K562 (cell line): ENCODE measurements around the gene TGFA. TPM values are rescaled to one million over a fixed set of nuclear protein-coding genes. Genes with fewer than 3 reads are reported as not detected.
"Not testable (repeated sequence)": the region's sequence is repeated elsewhere in the genome, so short reads cannot be mapped to it uniquely, and the experiment has no call there.

Experiments used
- ATAC-seq: fragments of 200-7000 bp; cut with Tn5 transposase; 3 replicates; pipeline ENCODE4 v1.9.1; 2020; ENCODE audit warnings: moderate library complexity
- BruUV-seq: library from RNA; stranded (reverse); fragments of 400-500 nt; replicated peaks from 2 replicates; lab custom pipeline; 2021; lab: Mats Ljungman, UMichigan
- CTCF ChIA-PET: fragments of 300-600 bp; formaldehyde crosslinking; extraction: SDS; loops from one replicate; lab custom pipeline; 2021; ENCODE audit warnings: low intra/inter-chr PET ratio; lab: Yijun Ruan, JAX
- POLR2A ChIA-PET: fragments of 300-600, 350-650 bp; sonication (Branson Sonifier 250); formaldehyde crosslinking; extraction: SDS; loops from one replicate; lab custom pipeline; 2021; ENCODE audit warnings: antibody characterized with exemption, inconsistent platforms; lab: Yijun Ruan, JAX
- DNase-seq, 4 experiments: peaks; one replicate each; pipeline versions ENCODE4 v3.0.0 to v3.0.0-alpha.2; 2011 to 2018; ENCODE audit warnings: low spot score in 3 of 4, mixed read lengths in 3 of 4; ENCODE audit errors: extremely low read depth in 1 of 4
- FAIRE-seq: peaks from 2 replicates; lab custom pipeline; 2011; peaks lifted over from hg19 to GRCh38; lab: Jason Lieb, UNC
- H2AFZ ChIP-seq: 2 replicates; pipeline ENCODE4 v1.6.0; 2011; ENCODE audit warnings: low read depth, low read length, control low read depth, inconsistent platforms
- H3K27ac ChIP-seq: fragments of 200-600 bp; 3 replicates; pipeline ENCODE4 v1.8.0; 2011; ENCODE audit warnings: low read depth, mild to moderate bottlenecking, control low read depth, inconsistent platforms, low read length, moderate library complexity, mixed read lengths; ENCODE audit errors: extremely low read depth
- H3K27me3 ChIP-seq, 2 experiments: fragments of 300-600 bp in 1 of 2; 2 replicates in 1 of 2; 3 replicates in 1 of 2; pipeline versions ENCODE4 v1.6.0 to v1.8.0; 2011; ENCODE audit warnings: inconsistent platforms in 2 of 2, low read length in 2 of 2, mild to moderate bottlenecking in 1 of 2, mixed read lengths in 1 of 2, moderate library complexity in 1 of 2; ENCODE audit not compliant: control insufficient read depth in 2 of 2, insufficient read depth in 2 of 2
- H3K36me3 ChIP-seq: fragments of 300-600 bp; 3 replicates; pipeline ENCODE4 v1.8.0; 2011; ENCODE audit warnings: mild to moderate bottlenecking, low read length, inconsistent platforms; ENCODE audit not compliant: control insufficient read depth, insufficient read depth
- H3K4me1 ChIP-seq, 2 experiments: fragments of 200-600 bp in 1 of 2; replicated peaks in 1 of 2; 2 replicates in 1 of 2; 3 replicates in 1 of 2; pipeline versions ENCODE4 v1.5.1 to v1.8.0; 2011; ENCODE audit warnings: inconsistent platforms in 2 of 2, low read length in 2 of 2, mild to moderate bottlenecking in 1 of 2, mixed read lengths in 1 of 2, moderate library complexity in 1 of 2; ENCODE audit not compliant: control insufficient read depth in 2 of 2, insufficient read depth in 2 of 2
- H3K4me2 ChIP-seq: 2 replicates; pipeline ENCODE4 v1.6.1; 2011; ENCODE audit warnings: low read length, control low read depth, inconsistent platforms, mixed read lengths; ENCODE audit not compliant: insufficient read depth
- H3K4me3 ChIP-seq: fragments of 200-600 bp; sonication (generic), shearing (Covaris generic); 2 replicates; pipeline ENCODE4 v1.5.1; 2016; ENCODE audit warnings: control low read depth, inconsistent platforms
- H3K79me2 ChIP-seq: fragments of 200-600 bp; 3 replicates; pipeline ENCODE4 v1.8.0; 2011; ENCODE audit warnings: low read length, inconsistent platforms; ENCODE audit not compliant: control insufficient read depth, insufficient read depth
- H3K9ac ChIP-seq, 2 experiments: 2 replicates each; pipeline versions ENCODE4 v1.6.0 to v1.6.1; 2011; ENCODE audit warnings: low read depth in 2 of 2, low read length in 2 of 2, control low read depth in 1 of 2, inconsistent platforms in 1 of 2, mild to moderate bottlenecking in 1 of 2, mixed read lengths in 1 of 2; ENCODE audit not compliant: insufficient read depth in 1 of 2
- H3K9me1 ChIP-seq: one replicate; pipeline ENCODE4 v1.6.0; 2011; ENCODE audit warnings: inconsistent platforms, mild to moderate bottlenecking, low read length, moderate library complexity; ENCODE audit not compliant: control insufficient read depth, insufficient read depth
- H3K9me3 ChIP-seq: replicated peaks from 2 replicates; pipeline ENCODE4 v1.5.1; 2011; ENCODE audit warnings: low read depth, low read length, inconsistent platforms; ENCODE audit not compliant: control insufficient read depth, insufficient read depth
- H4K20me1 ChIP-seq: replicated peaks from 2 replicates; pipeline ENCODE4 v1.6.1; 2011; ENCODE audit warnings: low read length, inconsistent platforms, mixed read lengths; ENCODE audit not compliant: control insufficient read depth, insufficient read depth
- BRD4 ChIP-seq: fragments of 200-600 bp; sonication (generic); IDR thresholded peaks from 2 replicates; pipeline ENCODE4 v1.6.1; 2017; ENCODE audit warnings: inconsistent platforms
- FOS ChIP-seq: IDR thresholded peaks from 3 replicates; pipeline ENCODE4 v1.6.1; 2011; ENCODE audit not compliant: insufficient read length; ENCODE audit errors: extremely low read depth
- KDM2B ChIP-seq: fragments of 250-450 bp; sonication (Bioruptor Pico); IDR thresholded peaks from 2 replicates; pipeline ENCODE4 v1.8.0; 2021; ENCODE audit warnings: mild to moderate bottlenecking, moderate library complexity
- MCM3 ChIP-seq: fragments of 450-650 bp; IDR thresholded peaks from 2 replicates; pipeline ENCODE4 v1.6.1; 2016
- NBN ChIP-seq: fragments of 450-650 bp; IDR thresholded peaks from 2 replicates; pipeline ENCODE4 v1.6.1; 2016; ENCODE audit warnings: low read depth, mild to moderate bottlenecking
- RBM34 ChIP-seq: fragments of 200-400 bp; formaldehyde crosslinking; IDR thresholded peaks from 2 replicates; pipeline ENCODE4 v1.6.1; 2018; ENCODE audit warnings: low read length, borderline replicate concordance; ENCODE audit not compliant: insufficient read depth
- U2AF2 ChIP-seq: fragments of 200-400 bp; formaldehyde crosslinking; optimal IDR thresholded peaks from 2 replicates; pipeline ENCODE3; 2017; ENCODE audit warnings: low read depth, mild to moderate bottlenecking, low read length
- ZKSCAN3 ChIP-seq: fragments of 250-450 bp; sonication (Bioruptor Pico); IDR thresholded peaks from 2 replicates; pipeline ENCODE4 v1.4.0; 2020
- ZNF146 ChIP-seq: IDR thresholded peaks from one replicate; pipeline ENCODE4 v1.6.1; 2018; ENCODE audit warnings: missing compliant biosample characterization; ENCODE audit not compliant: unreplicated experiment
- WGBS: fragments of 100-300 bp; shearing (Covaris generic); methylation state at CpG from one replicate; pipeline ENCODE4 v1.1.6; 2016; ENCODE audit warnings: low coverage, mixed read lengths; ENCODE audit not compliant: insufficient coverage; ENCODE audit errors: missing lambda C conversion rate; 5-methylcytosine and 5-hydroxymethylcytosine counted together
- in situ Hi-C: fragments of 300-500 bp; cut with MboI; formaldehyde crosslinking; loops from 4 replicates; pipeline ENCODE4 v1.15.0; 2018; ENCODE audit warnings: inconsistent platforms, mixed read lengths
- intact Hi-C: fragments of 100-400 bp; cut with micrococcal nuclease; formaldehyde crosslinking; loops from 2 replicates; pipeline ENCODE4 v1.14.2; 2022
- polyA plus RNA-seq, 8 experiments: library from polyadenylated mRNA; depleted of rRNA in 4 of 8; stranded (reverse) in 5 of 8; unstranded in 3 of 8; fragments of >200 nt; fragmentation: Nextera tagmentation in 2 of 8; fragmentation: Illumina TruSeq in 1 of 8; extraction: Ambion mirVana in 2 of 8; extraction: Trizol in 1 of 8; gene quantifications; 2 replicates each; pipeline versions ENCODE4 v1.2.1 to v1.2.3, GENCODE V29; 2011 to 2014; ENCODE audit warnings: inconsistent platforms in 1 of 8, missing spikeins in 1 of 8
- total RNA-seq, 7 experiments: library from RNA; depleted of rRNA in 6 of 7; stranded (reverse); fragments of >200 nt in 6 of 7; fragmentation: Illumina TruSeq in 2 of 7; extraction: Trizol in 2 of 7; gene quantifications; 2 replicates each; pipeline versions ENCODE4 v1.2.1 to v1.2.3, GENCODE V29; 2011 to 2021; ENCODE audit warnings: low replicate concordance in 1 of 7
- TF ChIP-seq, protein P1 (sequence below): fragments of 250-450 bp; sonication (Bioruptor Pico); IDR thresholded peaks from 2 replicates; pipeline ENCODE4 v1.8.0; 2021; ENCODE audit warnings: borderline replicate concordance, mild to moderate bottlenecking, moderate library complexity; ENCODE audit not compliant: poor library complexity, severe bottlenecking
- TF ChIP-seq, protein P2 (sequence below), 2 experiments: fragments of 450-650 bp; IDR thresholded peaks; 2 replicates each; pipeline ENCODE4 v1.6.1; 2016
- TF ChIP-seq, protein P3 (sequence below): fragments of 200-800 bp; sonication (Bioruptor generic); IDR thresholded peaks from 2 replicates; pipeline ENCODE4 v1.6.1; 2017; ENCODE audit warnings: missing genetic modification characterization, missing compliant biosample characterization

TGFA gene
- total and polyA plus RNA-seq, 9 of the 15 experiments (the other 6 are each of a cell fraction or from before 2014, with no cell fraction given) = not detected

DNA sequence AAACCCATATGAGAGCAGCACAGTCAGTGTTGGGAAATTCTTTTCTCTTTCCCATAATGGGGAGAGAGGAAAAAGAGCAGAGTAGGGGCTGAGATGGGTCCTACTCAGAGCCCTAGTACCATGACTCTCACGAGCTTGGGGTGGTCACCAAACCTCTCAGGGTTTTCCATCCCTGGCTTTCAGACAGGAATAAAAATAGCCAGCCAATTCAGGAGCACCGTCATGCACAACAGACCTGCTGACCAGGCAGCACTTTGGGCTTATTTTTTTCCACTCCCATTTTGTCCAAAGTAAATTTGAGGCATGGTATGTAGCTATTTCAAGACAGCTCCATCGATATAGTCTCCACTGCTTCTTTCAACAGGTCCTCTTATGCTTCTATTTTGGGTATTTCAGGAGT is 86.4 kb downstream of the TGFA start (continued):
- TF ChIP-seq, protein P1, sequence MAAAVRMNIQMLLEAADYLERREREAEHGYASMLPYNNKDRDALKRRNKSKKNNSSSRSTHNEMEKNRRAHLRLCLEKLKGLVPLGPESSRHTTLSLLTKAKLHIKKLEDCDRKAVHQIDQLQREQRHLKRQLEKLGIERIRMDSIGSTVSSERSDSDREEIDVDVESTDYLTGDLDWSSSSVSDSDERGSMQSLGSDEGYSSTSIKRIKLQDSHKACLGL (CRISPR knock-in tag) = no peak

DNA sequence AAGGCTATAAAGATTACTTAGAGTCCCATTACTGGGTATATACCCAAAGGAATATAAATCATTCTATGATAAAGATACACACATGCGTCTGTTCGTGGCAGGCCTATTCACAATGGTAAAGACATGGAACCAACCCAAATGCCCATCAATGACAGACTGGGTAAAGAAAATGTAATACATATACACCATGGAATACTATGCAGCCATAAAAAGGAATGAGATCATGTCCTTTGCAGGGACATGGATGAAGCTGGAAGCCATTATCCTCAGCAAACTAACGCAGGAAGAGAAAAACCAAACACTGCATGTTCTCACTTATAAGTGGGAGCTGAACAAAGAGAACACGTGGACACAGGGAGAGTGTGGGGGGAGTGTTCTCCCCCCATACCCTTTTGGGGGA is 87.0 kb downstream of the TGFA start:
- intact Hi-C loops, H2AFZ ChIP-seq, H3K9ac ChIP-seq, H4K20me1 ChIP-seq, in situ Hi-C loops, BruUV-seq, FAIRE-seq, H3K9me3 ChIP-seq, CTCF ChIA-PET, H3K4me3 ChIP-seq, H3K4me1 ChIP-seq, H3K27ac ChIP-seq, DNase-seq, H3K4me2 ChIP-seq, H3K79me2 ChIP-seq, ATAC-seq, H3K36me3 ChIP-seq, H3K9me1 ChIP-seq: not testable (repeated sequence)
- TF ChIP-seq ZNF146 (CRISPR knock-in tag) = peak; percentile 59
- H3K27me3 ChIP-seq = peaks cover 9 to 46% of the 10 kb centered on the region in 2 experiments; a peak in 4 of 5 replicates
- POLR2A ChIA-PET = interaction anchor here (1.5 kb wide), 1 partner anchor 10 kb away, joined by 3 read pairs; no protein-coding TSS in a partner anchor
- 0% methylated on average over 4 of the region's 4 CpGs for WGBS

DNA sequence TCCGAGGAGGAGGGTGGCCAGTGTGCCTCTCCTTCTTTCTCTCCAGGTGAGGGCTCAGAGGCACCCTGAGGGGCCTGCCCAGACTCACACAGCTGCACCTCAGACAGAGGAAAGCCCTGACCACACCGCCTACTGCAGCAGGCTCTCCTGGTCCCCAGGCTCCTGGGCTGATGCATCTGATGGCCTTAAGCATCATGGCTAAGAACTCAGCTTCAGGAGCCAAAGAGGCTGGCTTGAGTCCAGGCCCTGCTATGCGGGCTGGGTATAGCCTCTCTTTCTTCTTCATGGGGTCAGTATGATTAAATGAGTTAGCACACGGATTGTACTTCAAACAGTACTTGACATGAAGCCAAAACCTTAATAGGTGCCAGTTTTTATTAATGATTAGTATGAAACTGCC is 89.6 kb downstream of the TGFA start:
- ChIA-PET POLR2A (no interaction called here), CTCF (no interaction called here)
- Histone ChIP-seq H3K4me1 (no peaks in the 10 kb centered on the region), H3K9ac (peak overlapping the region in 1 of 2 experiments; percentile 31; a peak in 1 of 4 replicates), H3K79me2 (no peaks in the 10 kb centered on the region), H3K27me3 (peaks cover 9 to 52% of the 10 kb centered on the region in 2 experiments; a peak in 4 of 5 replicates), H2AFZ (no peak overlapping the region), H3K27ac (no peak overlapping the region), H3K4me2 (no peak overlapping the region), H3K36me3 (no peaks in the 10 kb centered on the region), H3K4me3 (no peak overlapping the region), H3K9me1 (no peaks in the 10 kb centered on the region), H3K9me3 (no peaks in the 10 kb centered on the region), H4K20me1 (peaks cover 3% of the 10 kb centered on the region; the same call in 1 of the 2 replicates)
- WGBS = 4% methylated on average over 4 of the region's 4 CpGs
- in situ Hi-C loops = no loop called here
- FAIRE-seq = no peak
- intact Hi-C loops = no loop called here
- BruUV-seq = no TSS peak
- no peak for ATAC-seq
- no peak for DNase-seq
- TF ChIP-seq, protein P2, sequence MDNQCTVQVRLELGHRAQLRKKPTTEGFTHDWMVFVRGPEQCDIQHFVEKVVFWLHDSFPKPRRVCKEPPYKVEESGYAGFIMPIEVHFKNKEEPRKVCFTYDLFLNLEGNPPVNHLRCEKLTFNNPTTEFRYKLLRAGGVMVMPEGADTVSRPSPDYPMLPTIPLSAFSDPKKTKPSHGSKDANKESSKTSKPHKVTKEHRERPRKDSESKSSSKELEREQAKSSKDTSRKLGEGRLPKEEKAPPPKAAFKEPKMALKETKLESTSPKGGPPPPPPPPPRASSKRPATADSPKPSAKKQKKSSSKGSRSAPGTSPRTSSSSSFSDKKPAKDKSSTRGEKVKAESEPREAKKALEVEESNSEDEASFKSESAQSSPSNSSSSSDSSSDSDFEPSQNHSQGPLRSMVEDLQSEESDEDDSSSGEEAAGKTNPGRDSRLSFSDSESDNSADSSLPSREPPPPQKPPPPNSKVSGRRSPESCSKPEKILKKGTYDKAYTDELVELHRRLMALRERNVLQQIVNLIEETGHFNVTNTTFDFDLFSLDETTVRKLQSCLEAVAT (IDR thresholded peaks at IDR 0.05) = no peak
- no peak for TF ChIP-seq U2AF2
- no peak for TF ChIP-seq FOS
- no peak for TF ChIP-seq NBN
- no peak for TF ChIP-seq KDM2B (CRISPR knock-in tag)
- no peak for TF ChIP-seq RBM34
- no peak for TF ChIP-seq BRD4
- TF ChIP-seq, protein P3, sequence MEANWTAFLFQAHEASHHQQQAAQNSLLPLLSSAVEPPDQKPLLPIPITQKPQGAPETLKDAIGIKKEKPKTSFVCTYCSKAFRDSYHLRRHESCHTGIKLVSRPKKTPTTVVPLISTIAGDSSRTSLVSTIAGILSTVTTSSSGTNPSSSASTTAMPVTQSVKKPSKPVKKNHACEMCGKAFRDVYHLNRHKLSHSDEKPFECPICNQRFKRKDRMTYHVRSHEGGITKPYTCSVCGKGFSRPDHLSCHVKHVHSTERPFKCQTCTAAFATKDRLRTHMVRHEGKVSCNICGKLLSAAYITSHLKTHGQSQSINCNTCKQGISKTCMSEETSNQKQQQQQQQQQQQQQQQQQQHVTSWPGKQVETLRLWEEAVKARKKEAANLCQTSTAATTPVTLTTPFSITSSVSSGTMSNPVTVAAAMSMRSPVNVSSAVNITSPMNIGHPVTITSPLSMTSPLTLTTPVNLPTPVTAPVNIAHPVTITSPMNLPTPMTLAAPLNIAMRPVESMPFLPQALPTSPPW (CRISPR knock-in tag) = no peak
- TF ChIP-seq ZKSCAN3 (CRISPR knock-in tag) = no peak
- TF ChIP-seq MCM3 = no peak
